ENCODE data around the gene NUMB. TPM values are rescaled to one million over a fixed set of nuclear protein-coding genes. Genes with fewer than 3 reads are reported as not detected.

The NUMB gene
- polyA plus RNA-seq, 1 donor from 2014 or later, result 11.5 TPM

DNA sequence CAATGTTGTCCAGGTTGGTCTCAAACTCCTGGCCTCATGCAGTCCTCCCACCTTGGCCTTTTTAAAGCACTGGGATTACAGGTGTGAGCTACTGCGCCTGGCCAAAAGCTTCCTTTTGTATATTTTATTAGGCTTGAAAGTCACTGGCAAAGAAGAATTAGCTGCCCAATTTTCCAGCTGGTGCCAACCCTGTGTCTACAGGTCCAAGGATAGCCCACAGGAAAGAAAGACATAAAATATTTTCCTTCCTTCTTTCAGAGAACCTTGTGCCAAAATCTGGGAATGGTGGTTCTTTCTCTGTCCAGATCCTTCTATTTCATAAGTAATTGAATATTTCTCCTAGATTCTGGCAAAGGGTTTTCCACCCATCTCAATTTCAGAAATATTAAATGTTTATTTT is 84.1 kb downstream of the NUMB start:
- Histone ChIP-seq H3K79me2 (replicated peaks; ENCODE audit: insufficient read depth, low read length) (no peaks in the 10 kb centered on the region), H3K4me3 (ENCODE audit: low read length) (no peak overlapping the region), H2AFZ (ENCODE audit: low read depth, low read length) (no peak overlapping the region), H3K27me3 (ENCODE audit: insufficient read depth, low read depth, low read length) (no peaks in the 10 kb centered on the region), H3K9me2 (ENCODE audit: insufficient read depth, low read length) (no peaks in the 10 kb centered on the region), H3K36me3 (ENCODE audit: insufficient read depth, low read length) (no peaks in the 10 kb centered on the region), H3K9ac (ENCODE audit: low read length) (no peak overlapping the region), H3K9me3 (ENCODE audit: low read length) (no peaks in the 10 kb centered on the region), H3F3A (ENCODE audit: insufficient read depth, low read length, poor library complexity, severe bottlenecking) (no peaks in the 10 kb centered on the region), H3K4me2 (ENCODE audit: low read length) (no peak overlapping the region), H4K20me1 (ENCODE audit: insufficient read depth) (no peaks in the 10 kb centered on the region), H3K27ac (ENCODE audit: low read length) (no peak overlapping the region)
- TF ChIP-seq, protein P1, sequence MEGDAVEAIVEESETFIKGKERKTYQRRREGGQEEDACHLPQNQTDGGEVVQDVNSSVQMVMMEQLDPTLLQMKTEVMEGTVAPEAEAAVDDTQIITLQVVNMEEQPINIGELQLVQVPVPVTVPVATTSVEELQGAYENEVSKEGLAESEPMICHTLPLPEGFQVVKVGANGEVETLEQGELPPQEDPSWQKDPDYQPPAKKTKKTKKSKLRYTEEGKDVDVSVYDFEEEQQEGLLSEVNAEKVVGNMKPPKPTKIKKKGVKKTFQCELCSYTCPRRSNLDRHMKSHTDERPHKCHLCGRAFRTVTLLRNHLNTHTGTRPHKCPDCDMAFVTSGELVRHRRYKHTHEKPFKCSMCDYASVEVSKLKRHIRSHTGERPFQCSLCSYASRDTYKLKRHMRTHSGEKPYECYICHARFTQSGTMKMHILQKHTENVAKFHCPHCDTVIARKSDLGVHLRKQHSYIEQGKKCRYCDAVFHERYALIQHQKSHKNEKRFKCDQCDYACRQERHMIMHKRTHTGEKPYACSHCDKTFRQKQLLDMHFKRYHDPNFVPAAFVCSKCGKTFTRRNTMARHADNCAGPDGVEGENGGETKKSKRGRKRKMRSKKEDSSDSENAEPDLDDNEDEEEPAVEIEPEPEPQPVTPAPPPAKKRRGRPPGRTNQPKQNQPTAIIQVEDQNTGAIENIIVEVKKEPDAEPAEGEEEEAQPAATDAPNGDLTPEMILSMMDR (IDR thresholded peaks at IDR 0.05; ENCODE audit: poor library complexity, severe bottlenecking), result no peak
- TF ChIP-seq POLR2AphosphoS5 (IDR thresholded peaks at IDR 0.05), result no peak
- TF ChIP-seq SMC3 (conservative IDR thresholded peaks at IDR 0.05; ENCODE audit: poor library complexity), result no peak
- no peak for TF ChIP-seq RAD21 (conservative IDR thresholded peaks at IDR 0.05)
- no peak for TF ChIP-seq TAF1 (IDR thresholded peaks at IDR 0.05; ENCODE audit: low read depth)
- TF ChIP-seq, protein P2, sequence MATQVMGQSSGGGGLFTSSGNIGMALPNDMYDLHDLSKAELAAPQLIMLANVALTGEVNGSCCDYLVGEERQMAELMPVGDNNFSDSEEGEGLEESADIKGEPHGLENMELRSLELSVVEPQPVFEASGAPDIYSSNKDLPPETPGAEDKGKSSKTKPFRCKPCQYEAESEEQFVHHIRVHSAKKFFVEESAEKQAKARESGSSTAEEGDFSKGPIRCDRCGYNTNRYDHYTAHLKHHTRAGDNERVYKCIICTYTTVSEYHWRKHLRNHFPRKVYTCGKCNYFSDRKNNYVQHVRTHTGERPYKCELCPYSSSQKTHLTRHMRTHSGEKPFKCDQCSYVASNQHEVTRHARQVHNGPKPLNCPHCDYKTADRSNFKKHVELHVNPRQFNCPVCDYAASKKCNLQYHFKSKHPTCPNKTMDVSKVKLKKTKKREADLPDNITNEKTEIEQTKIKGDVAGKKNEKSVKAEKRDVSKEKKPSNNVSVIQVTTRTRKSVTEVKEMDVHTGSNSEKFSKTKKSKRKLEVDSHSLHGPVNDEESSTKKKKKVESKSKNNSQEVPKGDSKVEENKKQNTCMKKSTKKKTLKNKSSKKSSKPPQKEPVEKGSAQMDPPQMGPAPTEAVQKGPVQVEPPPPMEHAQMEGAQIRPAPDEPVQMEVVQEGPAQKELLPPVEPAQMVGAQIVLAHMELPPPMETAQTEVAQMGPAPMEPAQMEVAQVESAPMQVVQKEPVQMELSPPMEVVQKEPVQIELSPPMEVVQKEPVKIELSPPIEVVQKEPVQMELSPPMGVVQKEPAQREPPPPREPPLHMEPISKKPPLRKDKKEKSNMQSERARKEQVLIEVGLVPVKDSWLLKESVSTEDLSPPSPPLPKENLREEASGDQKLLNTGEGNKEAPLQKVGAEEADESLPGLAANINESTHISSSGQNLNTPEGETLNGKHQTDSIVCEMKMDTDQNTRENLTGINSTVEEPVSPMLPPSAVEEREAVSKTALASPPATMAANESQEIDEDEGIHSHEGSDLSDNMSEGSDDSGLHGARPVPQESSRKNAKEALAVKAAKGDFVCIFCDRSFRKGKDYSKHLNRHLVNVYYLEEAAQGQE (IDR thresholded peaks at IDR 0.05; ENCODE audit: borderline replicate concordance), result no peak
- no peak for TF ChIP-seq EP300 (conservative IDR thresholded peaks at IDR 0.05; ENCODE audit: poor library complexity, severe bottlenecking)
- TF ChIP-seq EZH2 (IDR thresholded peaks at IDR 0.05; ENCODE audit: borderline replicate concordance, insufficient read depth, low read length, poor library complexity, severe bottlenecking), result no peak
- no peak for TF ChIP-seq MXI1 (conservative IDR thresholded peaks at IDR 0.05; ENCODE audit: poor library complexity, severe bottlenecking)

DNA sequence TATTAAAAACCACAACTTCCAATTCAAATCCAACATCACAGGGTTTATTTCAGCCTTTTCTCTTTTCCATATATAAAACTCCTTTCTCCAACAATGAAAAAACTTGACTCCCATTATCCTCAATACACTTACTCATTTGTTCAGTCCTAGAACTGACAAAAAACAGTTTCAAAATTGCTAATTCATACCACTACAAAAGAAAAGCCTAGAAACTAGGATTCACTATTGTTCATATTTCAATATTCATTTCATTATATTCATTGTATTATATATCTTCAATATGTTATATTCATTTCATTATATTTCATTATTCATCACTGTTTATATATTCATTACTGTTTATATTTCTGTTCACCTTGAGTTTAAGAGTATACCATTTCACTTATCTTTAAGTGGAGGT is 85.8 kb downstream of the NUMB start:
- Histone ChIP-seq H3F3A (ENCODE audit: insufficient read depth, low read length, poor library complexity, severe bottlenecking) (no peaks in the 10 kb centered on the region), H3K9me2 (ENCODE audit: insufficient read depth, low read length) (no peaks in the 10 kb centered on the region), H3K27ac (ENCODE audit: low read length) (no peak overlapping the region), H3K36me3 (ENCODE audit: insufficient read depth, low read length) (no peaks in the 10 kb centered on the region), H3K79me2 (replicated peaks; ENCODE audit: insufficient read depth, low read length) (no peaks in the 10 kb centered on the region), H3K9ac (ENCODE audit: low read length) (no peak overlapping the region), H3K4me3 (ENCODE audit: low read length) (no peak overlapping the region), H4K20me1 (ENCODE audit: insufficient read depth) (no peaks in the 10 kb centered on the region), H3K27me3 (ENCODE audit: insufficient read depth, low read depth, low read length) (no peaks in the 10 kb centered on the region), H3K9me3 (ENCODE audit: low read length) (no peaks in the 10 kb centered on the region), H2AFZ (ENCODE audit: low read depth, low read length) (no peak overlapping the region), H3K4me2 (ENCODE audit: low read length) (no peak overlapping the region)
- TF ChIP-seq TAF1 (IDR thresholded peaks at IDR 0.05; ENCODE audit: low read depth), result no peak
- TF ChIP-seq MXI1 (conservative IDR thresholded peaks at IDR 0.05; ENCODE audit: poor library complexity, severe bottlenecking), result no peak
- TF ChIP-seq EP300 (conservative IDR thresholded peaks at IDR 0.05; ENCODE audit: poor library complexity, severe bottlenecking), result no peak
- TF ChIP-seq, protein P1 (IDR thresholded peaks at IDR 0.05; ENCODE audit: poor library complexity, severe bottlenecking), result no peak
- TF ChIP-seq, protein P2 (IDR thresholded peaks at IDR 0.05; ENCODE audit: borderline replicate concordance), result no peak
- no peak for TF ChIP-seq SMC3 (conservative IDR thresholded peaks at IDR 0.05; ENCODE audit: poor library complexity)
- no peak for TF ChIP-seq POLR2AphosphoS5 (IDR thresholded peaks at IDR 0.05)
- no peak for TF ChIP-seq RAD21 (conservative IDR thresholded peaks at IDR 0.05)
- TF ChIP-seq EZH2 (IDR thresholded peaks at IDR 0.05; ENCODE audit: borderline replicate concordance, insufficient read depth, low read length, poor library complexity, severe bottlenecking), result no peak
